Peyer's patch (tissue), 4 donors: ENCODE measurements around the gene CLRN1. TPM values are rescaled to one million over a fixed set of nuclear protein-coding genes. Genes with fewer than 3 reads are reported as not detected.

Experiments
- DNase-seq, 3 donors: peaks; one replicate each; pipeline ENCODE4 v3.0.0-alpha.2; 2017 to 2019
- H3K27ac ChIP-seq, 4 donors: fragments of 200-600 bp; sonication (generic); one replicate each; pipeline ENCODE4 v1.5.1; 2016 to 2019
- H3K27me3 ChIP-seq, 2 donors: fragments of 200-600 bp; sonication (generic); one replicate each; pipeline ENCODE4 v1.5.1; 2019
- H3K36me3 ChIP-seq, 3 donors: fragments of 200-600 bp; sonication (generic); one replicate each; pipeline ENCODE4 v1.5.1; 2016 to 2019
- H3K4me1 ChIP-seq, 4 donors: fragments of 200-600 bp; sonication (generic); one replicate each; pipeline ENCODE4 v1.5.1; 2016 to 2019
- H3K4me3 ChIP-seq, 4 donors: fragments of 200-600 bp; sonication (generic); 1 replicate in 3 of 4; 2 replicates in 1 of 4; pipeline ENCODE4 v1.5.1; 2016 to 2019; ENCODE audit warnings: mild to moderate bottlenecking in 1 of 4
- H3K9me3 ChIP-seq, 4 donors: fragments of 200-600 bp; sonication (generic); one replicate each; pipeline ENCODE4 v1.5.1; 2016 to 2019; ENCODE audit warnings: mild to moderate bottlenecking in 1 of 4
- POLR2A ChIP-seq, 2 donors: fragments of 450-650 bp; IDR thresholded peaks; one replicate each; pipeline ENCODE4 v1.5.1; 2017; ENCODE audit warnings: antibody characterized with exemption in 2 of 2, mild to moderate bottlenecking in 2 of 2, moderate library complexity in 2 of 2
- total RNA-seq, 4 donors: library from RNA; depleted of rRNA; stranded (reverse); fragments of >200 nt; gene quantifications; one replicate each; pipeline ENCODE4 v1.1.0, GENCODE V29; 2016
- TF ChIP-seq, protein P1 (sequence below), 6 experiments: fragments of 450-650 bp in 4 of 6; fragments of 200-600 bp in 2 of 6; sonication (generic) in 1 of 6; IDR thresholded peaks; one replicate each; pipeline ENCODE4 v1.5.1; 2017 to 2019; ENCODE audit warnings: antibody characterized with exemption in 6 of 6, mild to moderate bottlenecking in 3 of 6, moderate library complexity in 1 of 6

CLRN1 gene
- total RNA-seq, 4 donors from 2014 or later: not detected

DNA sequence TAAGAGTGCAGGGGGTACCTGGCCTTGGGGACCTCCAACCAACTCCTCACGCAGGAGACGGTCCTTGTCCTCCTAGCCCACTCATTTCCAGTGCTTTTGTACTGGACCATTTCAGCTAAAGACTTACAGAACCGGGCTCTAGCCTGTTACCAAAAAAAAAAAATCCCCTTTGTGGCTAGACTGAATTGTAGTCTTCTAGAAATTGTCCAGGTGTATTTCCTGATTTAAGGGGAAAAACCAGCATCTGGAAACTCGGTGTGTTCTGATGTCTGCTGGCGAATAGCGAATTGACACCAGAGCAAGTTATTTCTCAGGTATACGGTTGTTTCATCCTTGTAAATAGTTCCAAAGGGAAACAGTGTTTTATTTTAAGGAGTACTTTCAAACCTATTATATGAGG is 46.2 kb downstream of the CLRN1 start:
- no peak overlapping the region for H3K27ac ChIP-seq
- no peaks in the 10 kb centered on the region for H3K36me3 ChIP-seq
- DNase-seq: no peak
- no peak for TF ChIP-seq POLR2A (IDR thresholded peaks at IDR 0.05)
- TF ChIP-seq, protein P1, sequence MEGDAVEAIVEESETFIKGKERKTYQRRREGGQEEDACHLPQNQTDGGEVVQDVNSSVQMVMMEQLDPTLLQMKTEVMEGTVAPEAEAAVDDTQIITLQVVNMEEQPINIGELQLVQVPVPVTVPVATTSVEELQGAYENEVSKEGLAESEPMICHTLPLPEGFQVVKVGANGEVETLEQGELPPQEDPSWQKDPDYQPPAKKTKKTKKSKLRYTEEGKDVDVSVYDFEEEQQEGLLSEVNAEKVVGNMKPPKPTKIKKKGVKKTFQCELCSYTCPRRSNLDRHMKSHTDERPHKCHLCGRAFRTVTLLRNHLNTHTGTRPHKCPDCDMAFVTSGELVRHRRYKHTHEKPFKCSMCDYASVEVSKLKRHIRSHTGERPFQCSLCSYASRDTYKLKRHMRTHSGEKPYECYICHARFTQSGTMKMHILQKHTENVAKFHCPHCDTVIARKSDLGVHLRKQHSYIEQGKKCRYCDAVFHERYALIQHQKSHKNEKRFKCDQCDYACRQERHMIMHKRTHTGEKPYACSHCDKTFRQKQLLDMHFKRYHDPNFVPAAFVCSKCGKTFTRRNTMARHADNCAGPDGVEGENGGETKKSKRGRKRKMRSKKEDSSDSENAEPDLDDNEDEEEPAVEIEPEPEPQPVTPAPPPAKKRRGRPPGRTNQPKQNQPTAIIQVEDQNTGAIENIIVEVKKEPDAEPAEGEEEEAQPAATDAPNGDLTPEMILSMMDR (IDR thresholded peaks at IDR 0.05): no peak
- H3K4me1 ChIP-seq: no peaks in the 10 kb centered on the region
- no peaks in the 10 kb centered on the region for H3K9me3 ChIP-seq
- no peaks in the 10 kb centered on the region for H3K27me3 ChIP-seq
- H3K4me3 ChIP-seq: no peak overlapping the region

DNA sequence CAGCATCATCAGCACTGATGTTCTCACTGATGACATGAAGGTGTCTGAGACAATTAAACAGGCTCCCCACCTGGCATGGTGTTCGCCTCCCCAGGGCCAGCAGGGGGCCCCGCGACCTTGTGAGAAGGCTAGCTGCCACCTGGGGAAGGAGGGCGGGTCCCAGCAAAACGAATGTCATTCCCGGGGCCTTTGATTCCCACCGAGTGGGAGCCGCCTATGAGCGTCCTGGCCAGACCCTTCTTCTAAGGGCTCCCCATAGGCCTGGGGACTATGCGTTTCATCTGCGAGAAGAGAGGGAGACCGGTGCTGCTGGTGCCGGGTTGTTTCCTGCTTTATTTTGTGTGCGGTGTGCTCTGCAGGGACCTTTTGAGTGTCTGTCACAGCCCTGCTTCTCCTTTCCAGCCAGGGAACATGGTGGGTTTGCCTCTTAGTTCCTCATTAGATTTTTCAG is 46.8 kb downstream of the CLRN1 start:
- Histone ChIP-seq H3K9me3 (no peaks in the 10 kb centered on the region), H3K27me3 (no peaks in the 10 kb centered on the region), H3K36me3 (no peaks in the 10 kb centered on the region), H3K4me3 (no peak overlapping the region), H3K27ac (no peak overlapping the region), H3K4me1 (no peaks in the 10 kb centered on the region)
- TF ChIP-seq, protein P1 (IDR thresholded peaks at IDR 0.05): peak in 5 of 6 experiments; percentile 12 to 52 (median 43)
- no peak for TF ChIP-seq POLR2A (IDR thresholded peaks at IDR 0.05)
- peak; percentile 18 to 63 (median 62) for DNase-seq

DNA sequence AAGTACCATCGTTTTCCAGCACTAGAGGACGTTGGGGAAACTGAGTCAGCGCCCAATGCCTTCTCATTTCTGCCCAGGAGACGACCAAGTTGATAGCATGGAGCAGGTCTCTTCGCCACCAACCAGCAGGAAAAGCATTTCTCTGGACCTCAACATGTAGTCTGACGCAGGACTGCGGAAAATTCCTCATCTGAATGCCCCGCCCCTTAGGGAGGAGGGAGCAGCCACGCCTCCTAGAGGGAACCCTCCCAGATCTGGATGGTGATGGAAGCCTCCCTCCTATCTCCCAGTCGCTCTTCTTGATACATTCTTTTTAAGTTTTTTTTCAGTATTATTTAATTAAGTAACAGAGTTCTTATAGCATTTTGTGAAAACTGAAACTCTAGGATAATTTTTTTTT is 49.9 kb downstream of the CLRN1 start:
- Histone ChIP-seq H3K4me1 (no peaks in the 10 kb centered on the region), H3K27ac (no peak overlapping the region), H3K27me3 (no peaks in the 10 kb centered on the region), H3K36me3 (no peaks in the 10 kb centered on the region), H3K4me3 (no peak overlapping the region), H3K9me3 (no peaks in the 10 kb centered on the region)
- DNase-seq: no peak
- TF ChIP-seq, protein P1 (IDR thresholded peaks at IDR 0.05): no peak
- no peak for TF ChIP-seq POLR2A (IDR thresholded peaks at IDR 0.05)

DNA sequence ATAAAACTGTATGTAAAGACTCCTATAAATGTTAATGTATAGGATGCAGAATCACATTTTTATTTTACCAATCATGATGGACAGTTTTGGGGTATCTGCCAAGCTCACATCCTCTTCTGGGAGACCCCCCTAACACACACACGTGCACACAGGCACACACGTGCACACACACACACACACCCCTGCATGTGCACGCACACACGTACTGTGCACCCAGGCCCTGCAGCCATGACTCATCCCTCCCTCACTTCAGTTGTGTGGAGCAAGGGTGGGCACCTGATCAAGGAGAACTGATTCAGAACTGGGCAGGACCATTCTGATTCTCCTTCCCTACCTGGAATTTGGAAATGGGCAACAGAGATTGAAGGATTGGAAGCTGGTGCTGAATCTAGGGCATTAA is 51.3 kb downstream of the CLRN1 start:
- no peaks in the 10 kb centered on the region for H3K9me3 ChIP-seq
- H3K4me1 ChIP-seq: no peaks in the 10 kb centered on the region
- TF ChIP-seq POLR2A (IDR thresholded peaks at IDR 0.05): no peak
- TF ChIP-seq, protein P1 (IDR thresholded peaks at IDR 0.05): no peak
- no peak overlapping the region for H3K4me3 ChIP-seq
- no peaks in the 10 kb centered on the region for H3K36me3 ChIP-seq
- no peak for DNase-seq
- H3K27ac ChIP-seq: no peak overlapping the region
- H3K27me3 ChIP-seq: no peaks in the 10 kb centered on the region

DNA sequence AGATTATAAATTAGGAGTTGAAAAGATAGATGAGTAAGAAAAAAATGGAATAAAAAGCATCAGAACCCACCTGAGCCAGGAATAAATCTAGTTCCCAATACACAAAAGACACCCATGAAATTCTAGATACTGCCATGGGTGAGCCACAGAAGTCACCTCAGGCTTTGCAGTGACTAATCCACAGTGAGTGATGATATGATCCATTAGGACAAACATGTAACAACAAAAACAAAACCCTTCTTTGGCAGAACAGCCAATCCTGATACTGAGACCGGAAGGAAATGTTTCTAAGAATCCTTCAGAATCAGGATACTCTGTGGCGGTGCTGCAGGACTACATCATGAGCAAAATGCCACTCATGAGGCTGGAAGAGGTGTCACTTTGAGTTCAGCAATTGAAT is 52.3 kb downstream of the CLRN1 start:
- Histone ChIP-seq H3K4me1 (no peaks in the 10 kb centered on the region), H3K9me3 (no peaks in the 10 kb centered on the region), H3K4me3 (no peak overlapping the region), H3K27me3 (no peaks in the 10 kb centered on the region), H3K36me3 (no peaks in the 10 kb centered on the region), H3K27ac (no peak overlapping the region)
- no peak for TF ChIP-seq POLR2A (IDR thresholded peaks at IDR 0.05)
- TF ChIP-seq, protein P1 (IDR thresholded peaks at IDR 0.05): no peak
- no peak for DNase-seq

DNA sequence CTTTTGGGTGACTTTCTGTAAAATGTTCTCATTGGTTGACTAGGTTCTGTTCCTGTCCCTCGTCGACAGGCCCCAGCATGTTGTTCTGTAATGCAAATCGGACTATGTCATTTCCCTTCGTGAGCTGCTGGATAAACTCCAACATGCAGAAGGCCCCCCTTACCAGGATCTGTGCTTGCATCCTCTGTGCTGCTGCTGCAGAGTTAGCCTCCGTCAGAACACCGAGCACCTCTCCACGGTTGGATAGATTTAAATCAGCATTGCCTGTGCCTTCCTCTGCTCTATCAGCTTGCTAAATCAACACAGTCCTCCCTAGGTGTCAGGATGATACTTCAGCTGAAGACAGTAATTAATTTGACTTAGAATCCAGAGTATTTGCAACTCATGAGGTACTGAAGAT is 54.6 kb downstream of the CLRN1 start:
- Histone ChIP-seq H3K27me3 (no peaks in the 10 kb centered on the region), H3K4me1 (no peaks in the 10 kb centered on the region), H3K9me3 (no peaks in the 10 kb centered on the region), H3K36me3 (no peaks in the 10 kb centered on the region), H3K4me3 (no peak overlapping the region), H3K27ac (no peak overlapping the region)
- TF ChIP-seq POLR2A (IDR thresholded peaks at IDR 0.05): no peak
- TF ChIP-seq, protein P1 (IDR thresholded peaks at IDR 0.05): no peak
- DNase-seq: no peak
